ENCODE data around the gene CNTROB.

GRCh38 chr17:7916385-7916682 lies 15.7 kb upstream of the CNTROB start:
- no peak for TF ChIP-seq CTCF (IDR thresholded peaks at IDR 0.05; ENCODE audit: low read depth, low read length, poor library complexity, severe bottlenecking)
- no peak for TF ChIP-seq EZH2phosphoT487 (IDR thresholded peaks at IDR 0.05; ENCODE audit: borderline replicate concordance, low read length)

All from DOHH2 (cell line).